Upper lobe of left lung (tissue), 6 donors: ENCODE results near the gene PTH2R. TPM values are rescaled to one million over a fixed set of nuclear protein-coding genes. Genes with fewer than 3 reads are reported as not detected.
"Not testable (repeated sequence)": the region's sequence is repeated elsewhere in the genome, so short reads cannot be mapped to it uniquely, and the experiment has no call there.

Source experiments
- ATAC-seq, 2 donors: fragments of 200-7000 bp; cut with Tn5 transposase; one replicate each; pipeline ENCODE4 v1.9.1; 2022; ENCODE audit warnings: mild to moderate bottlenecking in 2 of 2, moderate library complexity in 2 of 2; ENCODE audit not compliant: low FRiP score in 2 of 2
- DNase-seq, 2 donors: peaks; one replicate each; pipeline ENCODE4 v3.0.0-alpha.2; 2019 to 2020
- H3K27ac ChIP-seq, 4 donors: fragments of 200-600 bp; sonication (generic); one replicate each; pipeline ENCODE4 v1.5.1; 2016 to 2019
- H3K27me3 ChIP-seq, 4 donors: fragments of 200-600 bp; sonication (generic); one replicate each; pipeline ENCODE4 v1.5.1; 2017 to 2019
- H3K36me3 ChIP-seq, 4 donors: fragments of 200-600 bp; sonication (generic); one replicate each; pipeline ENCODE4 v1.5.1; 2016 to 2019
- H3K4me1 ChIP-seq, 4 donors: fragments of 200-600 bp; sonication (generic); one replicate each; pipeline ENCODE4 v1.5.1; 2018 to 2019
- H3K4me3 ChIP-seq, 4 donors: fragments of 200-600 bp; sonication (generic); one replicate each; pipeline ENCODE4 v1.5.1; 2017 to 2019; ENCODE audit warnings: mild to moderate bottlenecking in 2 of 4, moderate library complexity in 1 of 4
- H3K9me3 ChIP-seq, 4 donors: fragments of 200-600 bp; sonication (generic); one replicate each; pipeline ENCODE4 v1.5.1; 2018 to 2019
- CTCF ChIP-seq, 6 experiments: fragments of 450-650 bp in 4 of 6; fragments of 200-600 bp in 2 of 6; sonication (generic) in 2 of 6; IDR thresholded peaks; one replicate each; pipeline ENCODE4 v1.5.1; 2016 to 2019; ENCODE audit warnings: antibody characterized with exemption in 6 of 6
- EP300 ChIP-seq, 4 donors: sonication (generic); formaldehyde crosslinking; IDR thresholded peaks; one replicate each; pipeline ENCODE4 v1.5.1; 2017; ENCODE audit warnings: antibody characterized with exemption in 4 of 4, control low read depth in 2 of 4
- POLR2A ChIP-seq, 4 donors: fragments of 450-650 bp; IDR thresholded peaks; one replicate each; pipeline ENCODE4 v1.5.1; 2016 to 2017; ENCODE audit warnings: antibody characterized with exemption in 4 of 4, mild to moderate bottlenecking in 2 of 4
- POLR2AphosphoS5 ChIP-seq, 2 donors: sonication (generic); formaldehyde crosslinking; IDR thresholded peaks; one replicate each; pipeline ENCODE4 v1.5.1; 2017; ENCODE audit warnings: antibody characterized with exemption in 2 of 2
- WGBS, 2 donors: methylation state at CpG; one replicate each; pipeline ENCODE4 v1.1.5; 2017 to 2018; 5-methylcytosine and 5-hydroxymethylcytosine counted together
- total RNA-seq, 6 donors: library from RNA; depleted of rRNA in 4 of 6; stranded (reverse); fragments of >200 nt in 4 of 6; gene quantifications; one replicate each; pipeline versions ENCODE4 v1.1.0 to v1.2.1, GENCODE V29; 2016 to 2021
- donor health status: DM: no; HTN: no; CAD: no; lungs with moderate emphysema.
- donor health status: DM: no; HTN: yes; CAD: no; lungs with severe emphysema.

Gene PTH2R
- total RNA-seq, 6 donors from 2014 or later, result 0.30 to 2.1 (median 0.40) TPM; not detected in 2

- DNase-seq (no peak), ATAC-seq (no peak)
- no peak overlapping the region for H3K4me3 ChIP-seq
- H3K9me3 ChIP-seq, result peaks cover 0 to 6% (median 0%) of the 10 kb centered on the region in 4 donors
- no peaks in the 10 kb centered on the region for H3K27me3 ChIP-seq
- no peaks in the 10 kb centered on the region for H3K36me3 ChIP-seq
- H3K4me1 ChIP-seq, result peaks cover 0 to 3% (median 0%) of the 10 kb centered on the region in 4 donors
- WGBS, 2 donors, result 33% methylated on average over 1 of the region's 1 CpG
- TF ChIP-seq POLR2AphosphoS5 (IDR thresholded peaks at IDR 0.05) (no peak), EP300 (IDR thresholded peaks at IDR 0.05) (no peak), CTCF (IDR thresholded peaks at IDR 0.05) (no peak), POLR2A (IDR thresholded peaks at IDR 0.05) (no peak)
- H3K27ac ChIP-seq, result no peak overlapping the region
These were observed 60.3 kb downstream of the PTH2R start for GRCh38 chr2:208466920-208467298.

GRCh38 chr2:208467564-208467963 lies 61.0 kb downstream of the PTH2R start:
- Histone ChIP-seq H3K27ac (no peak overlapping the region), H3K27me3 (no peaks in the 10 kb centered on the region), H3K4me3 (no peak overlapping the region), H3K9me3 (peaks cover 0 to 6% (median 0%) of the 10 kb centered on the region in 4 donors), H3K4me1 (peaks cover 0 to 3% (median 0%) of the 10 kb centered on the region in 4 donors), H3K36me3 (no peaks in the 10 kb centered on the region)
- ATAC-seq (no peak), DNase-seq (no peak)
- TF ChIP-seq CTCF (IDR thresholded peaks at IDR 0.05), result no peak
- WGBS, 2 donors, result 63 to 78% methylated on average over 1 of the region's 1 CpG

GRCh38 chr2:208477741-208478140 lies 71.1 kb downstream of the PTH2R start:
- TF ChIP-seq POLR2AphosphoS5 (IDR thresholded peaks at IDR 0.05), result no peak
- TF ChIP-seq POLR2A (IDR thresholded peaks at IDR 0.05), result no peak
- TF ChIP-seq EP300 (IDR thresholded peaks at IDR 0.05), result no peak
- TF ChIP-seq CTCF (IDR thresholded peaks at IDR 0.05), result no peak
- Histone ChIP-seq H3K4me3 (no peak overlapping the region), H3K27me3 (no peaks in the 10 kb centered on the region), H3K36me3 (no peaks in the 10 kb centered on the region), H3K9me3 (peaks cover 0 to 2% (median 0%) of the 10 kb centered on the region in 4 donors), H3K4me1 (no peaks in the 10 kb centered on the region), H3K27ac (no peak overlapping the region)
- DNase-seq, result no peak
- ATAC-seq, result no peak

GRCh38 chr2:208479342-208479741 lies 72.8 kb downstream of the PTH2R start:
- H3K27me3 ChIP-seq, result no peaks in the 10 kb centered on the region
- H3K9me3 ChIP-seq, result peaks cover 0 to 5% (median 0%) of the 10 kb centered on the region in 4 donors
- H3K4me3 ChIP-seq, result no peak overlapping the region
- 83 to 89% methylated on average over 5 of the region's 5 CpGs for WGBS, 2 donors
- no peak for ATAC-seq
- no peak overlapping the region for H3K27ac ChIP-seq
- TF ChIP-seq CTCF (IDR thresholded peaks at IDR 0.05) (no peak), POLR2A (IDR thresholded peaks at IDR 0.05) (no peak), POLR2AphosphoS5 (IDR thresholded peaks at IDR 0.05) (no peak)
- DNase-seq, result no peak
- H3K4me1 ChIP-seq, result no peaks in the 10 kb centered on the region
- H3K36me3 ChIP-seq, result no peaks in the 10 kb centered on the region

- 78 to 89% methylated on average over 5 of the region's 5 CpGs for WGBS, 2 donors
- not testable (repeated sequence) for ATAC-seq, H3K4me3 ChIP-seq
These were observed 75.4 kb downstream of the PTH2R start for GRCh38 chr2:208481945-208482344.

GRCh38 chr2:208482453-208483015 lies 75.9 kb downstream of the PTH2R start:
- not testable (repeated sequence) for H3K27me3 ChIP-seq, H3K36me3 ChIP-seq, ATAC-seq, DNase-seq, H3K27ac ChIP-seq, H3K4me1 ChIP-seq, H3K4me3 ChIP-seq, H3K9me3 ChIP-seq
- 63 to 69% methylated on average over 8 of the region's 8 CpGs for WGBS, 2 donors

More at GRCh38 chr2:208481945-208482344, 75.4 kb downstream of the PTH2R start:
- not testable (repeated sequence) for H3K9me3 ChIP-seq, H3K27me3 ChIP-seq, DNase-seq, H3K36me3 ChIP-seq, H3K27ac ChIP-seq, H3K4me1 ChIP-seq
